GM23248 (cell line): ENCODE results near the gene PLEKHD1.

ENCODE experiments used
- EZH2 ChIP-seq: fragments of 200-600 bp; sonication (generic); IDR thresholded peaks from 2 replicates; pipeline ENCODE4 v1.6.1; 2018; ENCODE audit warnings: antibody characterized with exemption, mild to moderate bottlenecking; ENCODE audit not compliant: insufficient read depth, poor library complexity, severe bottlenecking
- EZH2phosphoT487 ChIP-seq: fragments of 200-600 bp; sonication (generic); IDR thresholded peaks from 2 replicates; pipeline ENCODE4 v1.6.1; 2018; ENCODE audit warnings: antibody characterized with exemption, moderate library complexity, mild to moderate bottlenecking, low read depth; ENCODE audit not compliant: insufficient read depth

GRCh38 chr14:69468949-69469348 is 15.6 kb upstream of the PLEKHD1 start:
- TF ChIP-seq EZH2 (no peak), EZH2phosphoT487 (no peak)
